H1 (cell line): ENCODE measurements around the gene RAN. TPM values are rescaled to one million over a fixed set of nuclear protein-coding genes. Genes with fewer than 3 reads are reported as not detected.

Experiments used
- CHD2 ChIP-seq: IDR thresholded peaks from 2 replicates; pipeline ENCODE4 v1.6.1; 2012; ENCODE audit warnings: low read length, improper control_type of control experiment
- KDM1A ChIP-seq: fragments of 200-600, 300-600 bp; sonication (generic); IDR thresholded peaks from 2 replicates; pipeline ENCODE4 v1.7.1; 2016; ENCODE audit warnings: mild to moderate bottlenecking, low read length, borderline replicate concordance
- RAD21 ChIP-seq, 2 experiments: IDR thresholded peaks in 1 of 2; conservative IDR thresholded peaks in 1 of 2; 2 replicates each; pipeline ENCODE4 v1.6.1; 2011; ENCODE audit warnings: low read depth in 2 of 2, low read length in 2 of 2, improper control_type of control experiment in 1 of 2, inconsistent platforms in 1 of 2, mild to moderate bottlenecking in 1 of 2, moderate library complexity in 1 of 2
- SAP30 ChIP-seq: fragments of 300-600 bp; sonication (generic); IDR thresholded peaks from 2 replicates; pipeline ENCODE4 v1.7.1; 2012; ENCODE audit warnings: low read length, moderate library complexity, mild to moderate bottlenecking, inconsistent platforms; ENCODE audit not compliant: insufficient read depth, insufficient replicate concordance
- polyA plus RNA-seq, 7 experiments: library from polyadenylated mRNA; depleted of rRNA in 3 of 7; stranded (reverse) in 5 of 7; unstranded in 2 of 7; fragments of >200 nt in 5 of 7; fragments of 200-250 nt in 2 of 7; gene quantifications; 1 replicate in 5 of 7; 2 replicates in 1 of 7; 4 replicates in 1 of 7; pipeline versions ENCODE4 v1.2.1 to v1.2.3, GENCODE V29; 2011 to 2013; ENCODE audit warnings: missing spikeins in 2 of 7, mixed read lengths in 2 of 7
- total RNA-seq: library from RNA; stranded (reverse); fragmentation: NEBNext Ultra II Directional; extraction: Animal tissue kit (Norgen Biotek cat#: 25700); gene quantifications from 2 replicates; pipeline ENCODE4 v1.2.1, GENCODE V29; 2021
- TF ChIP-seq, protein P1 (sequence below), 3 experiments: IDR thresholded peaks; 1 replicate in 2 of 3; 2 replicates in 1 of 3; pipeline versions ENCODE4 v1.5.1 to v1.6.1; 2011; ENCODE audit warnings: low read length in 3 of 3, mild to moderate bottlenecking in 3 of 3, inconsistent platforms in 2 of 3, low read depth in 1 of 3, moderate library complexity in 1 of 3; ENCODE audit not compliant: insufficient read depth in 1 of 3; ENCODE audit errors: control extremely low read depth in 1 of 3

Gene RAN
- total and polyA plus RNA-seq, 2 of the 8 experiments (the other 6 are each of a cell fraction or from before 2014, with no cell fraction given), result 2,064 to 2,203 TPM

DNA sequence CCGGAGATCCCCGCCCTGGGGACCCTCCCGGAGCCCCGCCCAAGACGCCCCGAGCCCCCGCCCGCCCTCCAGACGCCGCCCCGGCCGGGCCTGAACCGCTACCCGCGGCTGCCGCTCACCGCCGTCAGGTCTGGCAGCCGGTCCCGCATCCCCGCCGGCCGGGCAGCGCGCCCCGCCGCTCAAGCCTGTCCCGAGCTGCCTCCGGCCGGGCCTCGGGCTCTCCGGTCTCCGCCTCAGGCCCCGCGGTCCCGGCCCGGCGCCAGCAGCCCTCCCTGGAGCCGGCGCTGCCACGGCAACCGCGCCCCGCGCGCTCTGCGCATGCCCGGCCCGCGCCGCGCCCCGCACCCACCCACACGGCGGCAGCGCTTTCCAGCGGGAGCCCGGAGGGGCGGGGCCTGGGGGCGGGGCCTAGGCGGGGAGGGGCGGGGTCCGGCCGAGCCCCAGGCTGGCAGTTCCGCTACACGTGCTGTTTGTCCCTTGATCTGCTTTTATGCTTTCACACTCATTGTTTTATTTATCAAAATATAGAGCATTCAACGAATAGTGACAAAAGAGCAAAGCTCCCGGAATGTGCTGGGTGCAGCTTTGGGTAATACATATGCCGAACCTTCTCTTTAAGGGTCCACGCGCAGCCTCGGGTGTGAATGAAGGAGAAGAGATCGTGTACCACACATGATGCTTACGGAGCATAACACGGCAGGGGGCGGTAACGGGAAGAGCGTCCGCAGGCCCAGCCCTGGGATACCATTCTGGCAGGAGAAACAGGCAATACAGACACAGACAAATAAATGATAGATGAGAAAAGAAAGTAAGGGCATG, 32.7 kb upstream of the RAN start, which contains the start of gene STX2 (continued):
- TF ChIP-seq RAD21 (IDR thresholded peaks at IDR 0.05 in 1 of 2, conservative IDR thresholded peaks at IDR 0.05 in 1 of 2; ENCODE audit: low read depth in 2 of 2, low read length in 2 of 2) (0 out of 4 replicates have a peak, but pooled peaks of 1 of the 2 experiments have one; percentile 3), CHD2 (no peak), SAP30 (peak; percentile 48), KDM1A (0 out of 2 replicates have a peak, but pooled peaks have one; percentile 16)
- TF ChIP-seq, protein P1, sequence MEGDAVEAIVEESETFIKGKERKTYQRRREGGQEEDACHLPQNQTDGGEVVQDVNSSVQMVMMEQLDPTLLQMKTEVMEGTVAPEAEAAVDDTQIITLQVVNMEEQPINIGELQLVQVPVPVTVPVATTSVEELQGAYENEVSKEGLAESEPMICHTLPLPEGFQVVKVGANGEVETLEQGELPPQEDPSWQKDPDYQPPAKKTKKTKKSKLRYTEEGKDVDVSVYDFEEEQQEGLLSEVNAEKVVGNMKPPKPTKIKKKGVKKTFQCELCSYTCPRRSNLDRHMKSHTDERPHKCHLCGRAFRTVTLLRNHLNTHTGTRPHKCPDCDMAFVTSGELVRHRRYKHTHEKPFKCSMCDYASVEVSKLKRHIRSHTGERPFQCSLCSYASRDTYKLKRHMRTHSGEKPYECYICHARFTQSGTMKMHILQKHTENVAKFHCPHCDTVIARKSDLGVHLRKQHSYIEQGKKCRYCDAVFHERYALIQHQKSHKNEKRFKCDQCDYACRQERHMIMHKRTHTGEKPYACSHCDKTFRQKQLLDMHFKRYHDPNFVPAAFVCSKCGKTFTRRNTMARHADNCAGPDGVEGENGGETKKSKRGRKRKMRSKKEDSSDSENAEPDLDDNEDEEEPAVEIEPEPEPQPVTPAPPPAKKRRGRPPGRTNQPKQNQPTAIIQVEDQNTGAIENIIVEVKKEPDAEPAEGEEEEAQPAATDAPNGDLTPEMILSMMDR (IDR thresholded peaks at IDR 0.05; ENCODE audit: control extremely low read depth in 1 of 3, insufficient read depth in 1 of 3, low read depth in 1 of 3, low read length in 3 of 3), result peak in 2 of 3 experiments; percentile 11 to 25; a peak in 2 of 4 replicates
